IMR-90 (cell line): ENCODE results near the gene ABO. TPM values are rescaled to one million over a fixed set of nuclear protein-coding genes. Genes with fewer than 3 reads are reported as not detected.
"Not testable (repeated sequence)": the region's sequence is repeated elsewhere in the genome, so short reads cannot be mapped to it uniquely, and the experiment has no call there.

Source experiments
- ATAC-seq: fragments of 200-7000 bp; cut with Tn5 transposase; 2 replicates; pipeline ENCODE4 v1.9.1; 2020; ENCODE audit warnings: low read depth, mild to moderate bottlenecking, moderate library complexity
- BruUV-seq: library from RNA; stranded (reverse); fragments of 400-500 nt; replicated peaks from 2 replicates; lab custom pipeline; 2021; lab: Mats Ljungman, UMichigan
- CTCF ChIA-PET: fragments of 300-600 bp; formaldehyde crosslinking; extraction: SDS; loops from one replicate; lab custom pipeline; 2021; ENCODE audit warnings: antibody characterized with exemption; lab: Yijun Ruan, JAX
- POLR2A ChIA-PET: fragments of 300-600 bp; sonication (Branson Sonifier 250); formaldehyde crosslinking; loops from one replicate; lab custom pipeline; 2022; ENCODE audit warnings: antibody characterized with exemption; ENCODE audit not compliant: unreplicated experiment; lab: Charles Lee
- DNase-seq: peaks from one replicate; pipeline ENCODE4 v3.0.0; 2013
- H2AFZ ChIP-seq: replicated peaks from 2 replicates; pipeline ENCODE3; 2013; ENCODE audit warnings: low read length, mild to moderate bottlenecking; ENCODE audit not compliant: poor library complexity
- H2AK5ac ChIP-seq: 2 replicates; pipeline ENCODE4 v1.6.1; 2013; ENCODE audit warnings: low read depth, low read length, inconsistent platforms
- H2AK9ac ChIP-seq: replicated peaks from 2 replicates; pipeline ENCODE3; 2013; ENCODE audit warnings: mild to moderate bottlenecking, low read depth, low read length, moderate library complexity; ENCODE audit not compliant: poor library complexity
- H2BK120ac ChIP-seq: 2 replicates; pipeline ENCODE4 v1.6.1; 2013; ENCODE audit warnings: low read depth, low read length, inconsistent platforms
- H2BK15ac ChIP-seq: 3 replicates; pipeline ENCODE4 v1.6.1; 2013; ENCODE audit warnings: low read depth, low read length, inconsistent platforms
- H2BK20ac ChIP-seq: 2 replicates; pipeline ENCODE4 v1.6.1; 2013; ENCODE audit warnings: low read depth, mild to moderate bottlenecking, inconsistent platforms, low read length, moderate library complexity
- H2BK5ac ChIP-seq: 2 replicates; pipeline ENCODE4 v1.6.1; 2013; ENCODE audit warnings: mild to moderate bottlenecking, low read depth, low read length, inconsistent platforms; ENCODE audit not compliant: poor library complexity, severe bottlenecking
- H3K14ac ChIP-seq: replicated peaks from 2 replicates; pipeline ENCODE4 v1.6.1; 2013; ENCODE audit warnings: low read depth, low read length, inconsistent platforms
- H3K18ac ChIP-seq: 2 replicates; pipeline ENCODE4 v1.6.1; 2013; ENCODE audit warnings: low read depth, low read length, control low read depth
- H3K23ac ChIP-seq: 2 replicates; pipeline ENCODE4 v1.6.1; 2013; ENCODE audit warnings: low read depth, low read length, inconsistent platforms
- H3K27ac ChIP-seq: 2 replicates; pipeline ENCODE4 v1.5.1; 2013; ENCODE audit warnings: mild to moderate bottlenecking, control low read depth, low read length; ENCODE audit not compliant: insufficient read depth
- H3K27me3 ChIP-seq: 2 replicates; pipeline ENCODE4 v1.6.1; 2013; ENCODE audit warnings: low read length; ENCODE audit not compliant: control insufficient read depth, insufficient read depth
- H3K36me3 ChIP-seq: 2 replicates; pipeline ENCODE4 v1.6.1; 2013; ENCODE audit warnings: low read length, mixed read lengths; ENCODE audit not compliant: control insufficient read depth, insufficient read depth
- H3K4ac ChIP-seq: 2 replicates; pipeline ENCODE4 v1.6.1; 2013; ENCODE audit warnings: low read depth, low read length, inconsistent platforms
- H3K4me1 ChIP-seq: 2 replicates; pipeline ENCODE4 v1.6.1; 2013; ENCODE audit warnings: low read length, mixed read lengths; ENCODE audit not compliant: control insufficient read depth, insufficient read depth
- H3K4me2 ChIP-seq: 2 replicates; pipeline ENCODE4 v1.6.1; 2013; ENCODE audit warnings: low read depth, mild to moderate bottlenecking, control low read depth, low read length, moderate library complexity
- H3K4me3 ChIP-seq: 2 replicates; pipeline ENCODE4 v1.5.1; 2013; ENCODE audit warnings: low read depth, mild to moderate bottlenecking, control low read depth, low read length, moderate library complexity; ENCODE audit not compliant: insufficient read depth
- H3K56ac ChIP-seq: 2 replicates; pipeline ENCODE4 v1.6.1; 2013; ENCODE audit warnings: low read length, inconsistent platforms; ENCODE audit not compliant: insufficient read depth; ENCODE audit errors: extremely low read depth
- H3K79me1 ChIP-seq, 2 experiments: 2 replicates each; pipeline ENCODE4 v1.6.1; 2013; ENCODE audit warnings: low read length in 2 of 2, inconsistent platforms in 1 of 2, low read depth in 1 of 2
- H3K9ac ChIP-seq: 2 replicates; pipeline ENCODE4 v1.6.1; 2013; ENCODE audit warnings: low read depth, low read length, control low read depth
- H3K9me1 ChIP-seq: 2 replicates; pipeline ENCODE4 v1.6.1; 2013; ENCODE audit warnings: low read length, inconsistent platforms; ENCODE audit not compliant: insufficient read depth
- H3K9me3 ChIP-seq: 2 replicates; pipeline ENCODE4 v1.6.1; 2013; ENCODE audit warnings: low read length; ENCODE audit not compliant: control insufficient read depth, insufficient read depth
- H4K20me1 ChIP-seq: 2 replicates; pipeline ENCODE4 v1.6.1; 2013; ENCODE audit warnings: low read length, inconsistent platforms; ENCODE audit not compliant: insufficient read depth
- H4K5ac ChIP-seq: 2 replicates; pipeline ENCODE4 v1.6.1; 2013; ENCODE audit warnings: mild to moderate bottlenecking, low read depth, low read length, control low read depth
- H4K8ac ChIP-seq, 2 experiments: 2 replicates each; pipeline ENCODE4 v1.6.1; 2013; ENCODE audit warnings: low read depth in 2 of 2, low read length in 2 of 2, control low read depth in 1 of 2, inconsistent platforms in 1 of 2
- H4K91ac ChIP-seq: 2 replicates; pipeline ENCODE4 v1.6.1; 2013; ENCODE audit warnings: low read depth, low read length, inconsistent platforms; ENCODE audit not compliant: insufficient read depth
- WGBS, 2 experiments: methylation state at CpG; one replicate each; pipeline versions ENCODE4 v1.1.5 to v1.1.7; 2013; ENCODE audit warnings: missing lambda C conversion rate in 2 of 2; ENCODE audit not compliant: insufficient read length in 1 of 2; ENCODE audit errors: extremely low coverage in 2 of 2; 5-methylcytosine and 5-hydroxymethylcytosine counted together
- dilution Hi-C: fragments of 300-500 bp; cut with HindIII; formaldehyde crosslinking; loops from one replicate; pipeline ENCODE4 v1.14.3; 2018; ENCODE audit warnings: low sequenced_read_pairs; ENCODE audit not compliant: unreplicated experiment
- in situ Hi-C: fragments of 300-500 bp; cut with MboI; formaldehyde crosslinking; loops from 3 replicates; pipeline ENCODE4 v1.14.3; 2019; ENCODE audit warnings: low sequenced_read_pairs, inconsistent platforms, mixed read lengths
- intact Hi-C: fragments of 100-400 bp; cut with micrococcal nuclease; formaldehyde crosslinking; loops from 2 replicates; pipeline ENCODE4 v1.10.0; 2022
- polyA plus RNA-seq, 3 experiments: library from polyadenylated mRNA; depleted of rRNA; stranded (reverse); fragments of >200 nt; gene quantifications; 2 replicates each; pipeline ENCODE4 v1.2.3, GENCODE V29; 2012; ENCODE audit warnings: low replicate concordance in 1 of 3
- total RNA-seq: library from RNA; depleted of rRNA; stranded (reverse); fragments of >200 nt; gene quantifications from 2 replicates; pipeline ENCODE4 v1.2.3, GENCODE V29; 2012

Gene ABO
- total and polyA plus RNA-seq, 2 of the 4 experiments (the other 2 are of a cell fraction), result not detected

- H4K20me1 ChIP-seq, H3K36me3 ChIP-seq, in situ Hi-C loops, H3K4me2 ChIP-seq, H3K27me3 ChIP-seq, H3K9me3 ChIP-seq, H3K27ac ChIP-seq, H3K56ac ChIP-seq, H2BK20ac ChIP-seq, H3K4me3 ChIP-seq, POLR2A ChIA-PET, dilution Hi-C loops, H4K8ac ChIP-seq, CTCF ChIA-PET, ATAC-seq, H2AK9ac ChIP-seq, H3K79me1 ChIP-seq, H3K9me1 ChIP-seq, H3K9ac ChIP-seq, H3K14ac ChIP-seq, H4K5ac ChIP-seq, H2BK120ac ChIP-seq, H2AK5ac ChIP-seq, H3K18ac ChIP-seq, H2BK5ac ChIP-seq, intact Hi-C loops, H3K4me1 ChIP-seq, BruUV-seq, H4K91ac ChIP-seq, H3K4ac ChIP-seq, H3K23ac ChIP-seq, DNase-seq, H2AFZ ChIP-seq, H2BK15ac ChIP-seq: not testable (repeated sequence)
- 70% methylated on average over 2 of the region's 22 CpGs; no CpG with 5 or more reads in 1 of the 2 experiments for WGBS, 2 experiments
Observed at GRCh38 chr9:133228474-133229193, 46.4 kb downstream of the ABO start.

- H3K56ac ChIP-seq, BruUV-seq, H4K20me1 ChIP-seq, H3K36me3 ChIP-seq, H3K9me3 ChIP-seq, H2BK20ac ChIP-seq, H3K4me3 ChIP-seq, H2AK5ac ChIP-seq, H3K79me1 ChIP-seq, H2BK120ac ChIP-seq, intact Hi-C loops, H3K9ac ChIP-seq, H3K4me2 ChIP-seq, H3K23ac ChIP-seq, H3K4me1 ChIP-seq, H3K27me3 ChIP-seq, H4K91ac ChIP-seq, H4K5ac ChIP-seq, H3K18ac ChIP-seq, CTCF ChIA-PET, H3K14ac ChIP-seq, dilution Hi-C loops, ATAC-seq, H4K8ac ChIP-seq, H2AK9ac ChIP-seq, H3K4ac ChIP-seq, in situ Hi-C loops, DNase-seq, POLR2A ChIA-PET, H2AFZ ChIP-seq, H2BK5ac ChIP-seq, H3K27ac ChIP-seq, H3K9me1 ChIP-seq, H2BK15ac ChIP-seq: not testable (repeated sequence)
- 65% methylated on average over 4 of the region's 8 CpGs; no CpG with 5 or more reads in 1 of the 2 experiments for WGBS, 2 experiments
Observed at GRCh38 chr9:133227996-133228395, 47.0 kb downstream of the ABO start.
